H9 (cell line): ENCODE data around the gene ANKRD65. TPM values are rescaled to one million over a fixed set of nuclear protein-coding genes. Genes with fewer than 3 reads are reported as not detected.
A peak's percentile ranks its signal among the peaks of the same experiment; 100 is the strongest.

ENCODE experiments used
- DNase-seq: peaks from one replicate; pipeline ENCODE4 v3.0.0-alpha.2; 2017
- H2AFZ ChIP-seq: one replicate; pipeline ENCODE4 v1.6.1; 2013; ENCODE audit warnings: mild to moderate bottlenecking, low read length, control low read depth, moderate library complexity
- H2AK5ac ChIP-seq: 2 replicates; pipeline ENCODE4 v1.6.1; 2013; ENCODE audit warnings: low read length, control low read depth, mixed read lengths; ENCODE audit not compliant: insufficient read length
- H2BK120ac ChIP-seq: one replicate; pipeline ENCODE4 v1.6.1; 2013; ENCODE audit warnings: low read depth, mild to moderate bottlenecking, low read length, control low read depth, inconsistent platforms; ENCODE audit not compliant: poor library complexity, severe bottlenecking
- H2BK12ac ChIP-seq: 2 replicates; pipeline ENCODE4 v1.6.1; 2013; ENCODE audit warnings: low read length, control low read depth, mixed read lengths, low read depth; ENCODE audit not compliant: insufficient read length
- H2BK15ac ChIP-seq: 2 replicates; pipeline ENCODE4 v1.6.1; 2013; ENCODE audit warnings: low read depth, low read length, control low read depth
- H2BK20ac ChIP-seq: one replicate; pipeline ENCODE4 v1.6.1; 2013; ENCODE audit warnings: low read depth, mild to moderate bottlenecking, low read length, control low read depth, inconsistent platforms; ENCODE audit not compliant: poor library complexity, severe bottlenecking
- H2BK5ac ChIP-seq: 2 replicates; pipeline ENCODE4 v1.6.1; 2013; ENCODE audit warnings: low read length, control low read depth, mixed read lengths; ENCODE audit not compliant: insufficient read length
- H3K14ac ChIP-seq: 2 replicates; pipeline ENCODE4 v1.6.1; 2013; ENCODE audit warnings: low read length, control low read depth; ENCODE audit not compliant: insufficient read depth
- H3K18ac ChIP-seq: 2 replicates; pipeline ENCODE4 v1.6.1; 2013; ENCODE audit warnings: low read depth, mild to moderate bottlenecking, mixed read lengths, low read length, control low read depth; ENCODE audit not compliant: insufficient read length
- H3K23ac ChIP-seq: 2 replicates; pipeline ENCODE4 v1.6.1; 2013; ENCODE audit warnings: low read length, control low read depth, mixed read lengths, low read depth; ENCODE audit not compliant: insufficient read length
- H3K23me2 ChIP-seq: 2 replicates; pipeline ENCODE4 v1.6.1; 2013; ENCODE audit warnings: low read depth, mild to moderate bottlenecking, mixed read lengths, low read length, control low read depth; ENCODE audit not compliant: insufficient read length, poor library complexity, severe bottlenecking
- H3K27ac ChIP-seq: 2 replicates; pipeline ENCODE4 v1.5.1; 2013; ENCODE audit warnings: low read length, control low read depth, mixed read lengths, low read depth; ENCODE audit not compliant: insufficient read length
- H3K27me3 ChIP-seq: 2 replicates; pipeline ENCODE4 v1.6.1; 2013; ENCODE audit warnings: low read length, control low read depth, inconsistent platforms; ENCODE audit not compliant: insufficient read depth
- H3K4ac ChIP-seq: 2 replicates; pipeline ENCODE4 v1.6.1; 2013; ENCODE audit warnings: low read depth, mild to moderate bottlenecking, control low read depth, inconsistent platforms, low read length, moderate library complexity
- H3K4me1 ChIP-seq: 2 replicates; pipeline ENCODE4 v1.6.1; 2013; ENCODE audit warnings: low read length, control low read depth, inconsistent platforms; ENCODE audit not compliant: insufficient read depth
- H3K4me2 ChIP-seq: 2 replicates; pipeline ENCODE4 v1.6.1; 2013; ENCODE audit warnings: low read length, control low read depth, mixed read lengths; ENCODE audit not compliant: insufficient read length, insufficient read depth
- H3K56ac ChIP-seq: 2 replicates; pipeline ENCODE4 v1.6.1; 2013; ENCODE audit warnings: low read depth, mild to moderate bottlenecking, mixed read lengths, low read length, control low read depth; ENCODE audit not compliant: insufficient read length
- H3K79me1 ChIP-seq: 2 replicates; pipeline ENCODE4 v1.6.1; 2013; ENCODE audit warnings: low read depth, mild to moderate bottlenecking, moderate library complexity, low read length, control low read depth, inconsistent platforms; ENCODE audit not compliant: insufficient read depth, poor library complexity, severe bottlenecking
- H3K79me2 ChIP-seq: 2 replicates; pipeline ENCODE4 v1.6.1; 2013; ENCODE audit warnings: low read length, control low read depth, inconsistent platforms; ENCODE audit not compliant: insufficient read depth
- H3K9ac ChIP-seq: 2 replicates; pipeline ENCODE4 v1.6.1; 2013; ENCODE audit warnings: low read length, control low read depth, mixed read lengths; ENCODE audit not compliant: insufficient read length; ENCODE audit errors: extremely low read depth
- H3K9me3 ChIP-seq: one replicate; pipeline ENCODE4 v1.6.1; 2013; ENCODE audit warnings: low read depth, low read length, inconsistent platforms; ENCODE audit not compliant: control insufficient read depth
- H3T11ph ChIP-seq: one replicate; pipeline ENCODE4 v1.6.1; 2013; ENCODE audit warnings: mild to moderate bottlenecking, low read length, control low read depth, inconsistent platforms
- H4K20me1 ChIP-seq: one replicate; pipeline ENCODE4 v1.6.1; 2013; ENCODE audit not compliant: control insufficient read depth, insufficient read length, insufficient read depth
- H4K5ac ChIP-seq: 2 replicates; pipeline ENCODE4 v1.6.1; 2013; ENCODE audit warnings: low read depth, mild to moderate bottlenecking, mixed read lengths, low read length, control low read depth; ENCODE audit not compliant: insufficient read length
- H4K8ac ChIP-seq: replicated peaks from 2 replicates; pipeline ENCODE4 v1.6.1; 2013; ENCODE audit warnings: low read length, control low read depth, mixed read lengths, low read depth; ENCODE audit not compliant: insufficient read length
- H4K91ac ChIP-seq: 2 replicates; pipeline ENCODE4 v1.6.1; 2013; ENCODE audit warnings: low read depth, mild to moderate bottlenecking, moderate library complexity, mixed read lengths, low read length, control low read depth; ENCODE audit not compliant: insufficient read length
- H3K27ac Mint-ChIP-seq, 3 experiments: 2 replicates in 2 of 3; 3 replicates in 1 of 3; pipeline ENCODE4 v1.8.0; 2020 to 2021; ENCODE audit warnings: mixed read lengths in 3 of 3, mild to moderate bottlenecking in 1 of 3, moderate library complexity in 1 of 3
- H3K27me3 Mint-ChIP-seq: 2 replicates; pipeline ENCODE4 v1.8.0; 2021; ENCODE audit warnings: low read depth, mild to moderate bottlenecking, moderate library complexity, mixed read lengths
- H3K36me3 Mint-ChIP-seq, 3 experiments: 2 replicates in 2 of 3; 3 replicates in 1 of 3; pipeline ENCODE4 v1.8.0; 2020 to 2021; ENCODE audit warnings: low read depth in 3 of 3, mixed read lengths in 3 of 3; ENCODE audit not compliant: insufficient read depth in 1 of 3
- H3K4me1 Mint-ChIP-seq, 2 experiments: 2 replicates each; pipeline ENCODE4 v1.8.0; 2020; ENCODE audit warnings: mixed read lengths in 2 of 2
- H3K4me3 Mint-ChIP-seq, 2 experiments: 2 replicates in 1 of 2; 3 replicates in 1 of 2; pipeline ENCODE4 v1.8.0; 2020 to 2021; ENCODE audit warnings: mild to moderate bottlenecking in 2 of 2, mixed read lengths in 2 of 2, moderate library complexity in 1 of 2
- H3K9me3 Mint-ChIP-seq, 2 experiments: 2 replicates in 1 of 2; 3 replicates in 1 of 2; pipeline ENCODE4 v1.8.0; 2020; ENCODE audit warnings: mild to moderate bottlenecking in 2 of 2, mixed read lengths in 2 of 2, moderate library complexity in 1 of 2
- WGBS: extraction: QIAGEN DNeasy Blood & Tissue Kit; methylation state at CpG from one replicate; pipeline ENCODE4 v1.1.7; 2013; ENCODE audit warnings: missing lambda C conversion rate, low lambda C conversion rate, mixed read lengths; ENCODE audit not compliant: insufficient read length; ENCODE audit errors: extremely low coverage; 5-methylcytosine and 5-hydroxymethylcytosine counted together
- total RNA-seq: library from RNA; stranded (reverse); gene quantifications from 2 replicates; pipeline ENCODE4 v1.2.1, GENCODE V29; 2021
- TF ChIP-seq, protein P1 (sequence below): fragments of 200-600 bp; sonication (generic); conservative IDR thresholded peaks from 3 replicates; pipeline ENCODE4 v1.8.0; 2021; ENCODE audit warnings: antibody characterized with exemption, mild to moderate bottlenecking

ANKRD65 gene
- total RNA-seq, 1 experiment from 2014 or later = 3.1 TPM

DNA sequence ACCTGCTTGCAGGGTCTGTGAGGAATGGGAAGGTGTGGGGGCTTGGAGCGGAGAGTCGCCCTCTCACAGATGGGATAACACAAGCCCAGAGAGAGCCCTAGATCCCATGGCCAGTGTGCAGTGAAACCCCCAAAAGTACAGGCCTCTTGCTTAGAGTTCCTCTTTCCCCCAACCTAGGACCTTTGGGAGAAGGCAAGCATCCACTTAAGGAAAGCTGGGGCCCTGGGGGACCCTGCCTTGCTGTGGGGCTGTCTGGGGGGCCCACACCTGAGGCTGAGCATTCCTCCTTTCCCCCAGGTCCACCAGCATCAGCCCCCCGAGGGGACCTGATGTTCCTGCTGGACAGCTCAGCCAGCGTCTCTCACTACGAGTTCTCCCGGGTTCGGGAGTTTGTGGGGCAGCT, 15.6 kb upstream of the ANKRD65 start:
- no peak overlapping the region for H3T11ph ChIP-seq
- no peak overlapping the region for H3K18ac ChIP-seq
- H2BK120ac ChIP-seq = no peak overlapping the region
- no peak overlapping the region for H2BK15ac ChIP-seq
- H2AK5ac ChIP-seq = no peak overlapping the region
- H3K56ac ChIP-seq = no peak overlapping the region
- H3K4me2 ChIP-seq = peak overlapping the region; percentile 45
- H4K20me1 ChIP-seq = no peaks in the 10 kb centered on the region
- H2BK5ac ChIP-seq = no peak overlapping the region
- H3K79me1 ChIP-seq = no peaks in the 10 kb centered on the region
- H3K4me1 ChIP-seq = no peaks in the 10 kb centered on the region; the same call in 1 of the 2 replicates
- peaks cover 2% of the 10 kb centered on the region; the same call in 1 of the 2 replicates for H3K79me2 ChIP-seq
- no peak overlapping the region for H3K27ac ChIP-seq
- H3K14ac ChIP-seq = no peak overlapping the region
- H3K9ac ChIP-seq = no peak overlapping the region
- no peak overlapping the region for H4K8ac ChIP-seq
- no peaks in the 10 kb centered on the region for H3K9me3 Mint-ChIP-seq
- no peak overlapping the region for H2AFZ ChIP-seq
- H3K4me1 Mint-ChIP-seq = peaks cover 21 to 33% of the 10 kb centered on the region in 2 experiments
- no peak overlapping the region for H2BK12ac ChIP-seq
- no peaks in the 10 kb centered on the region for H3K9me3 ChIP-seq
- WGBS = no CpG with 5 or more reads among the region's 7 CpGs
- no peak overlapping the region for H3K27ac Mint-ChIP-seq
- H3K4ac ChIP-seq = no peak overlapping the region
- peaks cover 0 to 4% (median 3%) of the 10 kb centered on the region in 3 experiments; a peak in 4 of 7 replicates for H3K36me3 Mint-ChIP-seq
- H3K23me2 ChIP-seq = peaks cover 10% of the 10 kb centered on the region
- no peak overlapping the region for H4K5ac ChIP-seq
- TF ChIP-seq, protein P1, sequence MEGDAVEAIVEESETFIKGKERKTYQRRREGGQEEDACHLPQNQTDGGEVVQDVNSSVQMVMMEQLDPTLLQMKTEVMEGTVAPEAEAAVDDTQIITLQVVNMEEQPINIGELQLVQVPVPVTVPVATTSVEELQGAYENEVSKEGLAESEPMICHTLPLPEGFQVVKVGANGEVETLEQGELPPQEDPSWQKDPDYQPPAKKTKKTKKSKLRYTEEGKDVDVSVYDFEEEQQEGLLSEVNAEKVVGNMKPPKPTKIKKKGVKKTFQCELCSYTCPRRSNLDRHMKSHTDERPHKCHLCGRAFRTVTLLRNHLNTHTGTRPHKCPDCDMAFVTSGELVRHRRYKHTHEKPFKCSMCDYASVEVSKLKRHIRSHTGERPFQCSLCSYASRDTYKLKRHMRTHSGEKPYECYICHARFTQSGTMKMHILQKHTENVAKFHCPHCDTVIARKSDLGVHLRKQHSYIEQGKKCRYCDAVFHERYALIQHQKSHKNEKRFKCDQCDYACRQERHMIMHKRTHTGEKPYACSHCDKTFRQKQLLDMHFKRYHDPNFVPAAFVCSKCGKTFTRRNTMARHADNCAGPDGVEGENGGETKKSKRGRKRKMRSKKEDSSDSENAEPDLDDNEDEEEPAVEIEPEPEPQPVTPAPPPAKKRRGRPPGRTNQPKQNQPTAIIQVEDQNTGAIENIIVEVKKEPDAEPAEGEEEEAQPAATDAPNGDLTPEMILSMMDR = no peak
- peak overlapping the region; percentile 78 to 87 for H3K4me3 Mint-ChIP-seq
- DNase-seq = no peak
- no peaks in the 10 kb centered on the region for H3K27me3 ChIP-seq
- H3K27me3 Mint-ChIP-seq = no peaks in the 10 kb centered on the region
- H2BK20ac ChIP-seq = no peak overlapping the region
- H4K91ac ChIP-seq = no peak overlapping the region
- no peak overlapping the region for H3K23ac ChIP-seq
